Measurements from ENCODE around the gene ZNF778. TPM values are rescaled to one million over a fixed set of nuclear protein-coding genes. Genes with fewer than 3 reads are reported as not detected.

Gene ZNF778
- total RNA-seq, 1 experiment from 2014 or later: 16.4 TPM

DNA sequence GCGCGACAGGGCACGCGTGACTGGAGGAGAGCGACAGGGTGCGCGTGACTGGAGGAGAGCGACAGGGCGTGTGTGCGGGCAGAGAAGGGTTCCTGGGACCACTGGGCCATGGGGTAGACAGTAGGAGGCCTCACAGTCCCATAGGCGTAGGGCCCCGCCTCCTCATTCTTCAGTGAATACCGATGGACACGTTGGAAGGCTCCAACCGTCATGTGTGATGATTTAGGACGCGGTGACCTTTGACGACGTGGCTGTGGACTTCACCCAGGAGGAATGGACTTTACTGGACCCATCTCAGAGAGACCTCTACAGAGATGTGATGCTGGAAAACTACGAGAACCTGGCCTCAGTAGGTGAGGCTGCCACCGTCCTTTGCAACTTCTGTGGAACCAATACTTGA, 5.4 kb downstream of the ZNF778 start:
- H3K23ac ChIP-seq (ENCODE audit: insufficient read length, low read depth, low read length): no peak overlapping the region
- no peak for TF ChIP-seq CTCF (conservative IDR thresholded peaks at IDR 0.05)
- H3K23me2 ChIP-seq (ENCODE audit: insufficient read length, low read depth, low read length, poor library complexity, severe bottlenecking): peaks cover 2% of the 10 kb centered on the region
- H3K56ac ChIP-seq (ENCODE audit: insufficient read length, low read depth, low read length): no peak overlapping the region
- H3K9me3 Mint-ChIP-seq: peaks cover 4 to 9% of the 10 kb centered on the region in 2 experiments
- H3T11ph ChIP-seq (ENCODE audit: low read length): no peak overlapping the region
- H3K9me3 ChIP-seq (ENCODE audit: control insufficient read depth, low read depth, low read length): peaks cover 10% of the 10 kb centered on the region
- no peak overlapping the region for H2BK20ac ChIP-seq (ENCODE audit: low read depth, low read length, poor library complexity, severe bottlenecking)
- H2AFZ ChIP-seq (ENCODE audit: low read length): no peak overlapping the region
- H4K91ac ChIP-seq (ENCODE audit: insufficient read length, low read depth, low read length): no peak overlapping the region
- H2AK5ac ChIP-seq (ENCODE audit: insufficient read length, low read length): no peak overlapping the region
- no peak for DNase-seq
- no peak overlapping the region for H3K18ac ChIP-seq (ENCODE audit: insufficient read length, low read depth, low read length)
- no peak overlapping the region for H3K27ac Mint-ChIP-seq
- H3K79me2 ChIP-seq (ENCODE audit: insufficient read depth, low read length): no peaks in the 10 kb centered on the region
- H2BK5ac ChIP-seq (ENCODE audit: insufficient read length, low read length): no peak overlapping the region
- no peak overlapping the region for H2BK15ac ChIP-seq (ENCODE audit: low read depth, low read length)
- H3K14ac ChIP-seq (ENCODE audit: insufficient read depth, low read length): no peak overlapping the region
- H3K79me1 ChIP-seq (ENCODE audit: insufficient read depth, low read depth, low read length, poor library complexity, severe bottlenecking): no peaks in the 10 kb centered on the region
- H3K27ac ChIP-seq (ENCODE audit: insufficient read length, low read depth, low read length): no peak overlapping the region
- no peak overlapping the region for H2BK120ac ChIP-seq (ENCODE audit: low read depth, low read length, poor library complexity, severe bottlenecking)
- H2BK12ac ChIP-seq (ENCODE audit: insufficient read length, low read depth, low read length): no peak overlapping the region
- no peak overlapping the region for H3K4me3 Mint-ChIP-seq
- no peak overlapping the region for H4K8ac ChIP-seq (replicated peaks; ENCODE audit: insufficient read length, low read depth, low read length)
- H4K20me1 ChIP-seq (ENCODE audit: control insufficient read depth, insufficient read depth, insufficient read length): no peaks in the 10 kb centered on the region
- peaks cover 44 to 62% (median 54%) of the 10 kb centered on the region in 3 experiments for H3K36me3 Mint-ChIP-seq (ENCODE audit: insufficient read depth in 1 of 3, low read depth in 3 of 3)
- H3K4me1 ChIP-seq (ENCODE audit: insufficient read depth, low read length): no peaks in the 10 kb centered on the region
- H3K4me2 ChIP-seq (ENCODE audit: insufficient read depth, insufficient read length, low read length): no peak overlapping the region
- no peaks in the 10 kb centered on the region for H3K27me3 Mint-ChIP-seq (ENCODE audit: low read depth)
- H4K5ac ChIP-seq (ENCODE audit: insufficient read length, low read depth, low read length): no peak overlapping the region
- no CpG with 5 or more reads among the region's 21 CpGs for WGBS (ENCODE audit: extremely low coverage, insufficient read length, low lambda C conversion rate)
- no peaks in the 10 kb centered on the region for H3K27me3 ChIP-seq (ENCODE audit: insufficient read depth, low read length)
- no peak overlapping the region for H3K4ac ChIP-seq (ENCODE audit: low read depth, low read length)
- H3K4me1 Mint-ChIP-seq: peaks cover 0 to 5% of the 10 kb centered on the region in 2 experiments; a peak in 1 of 4 replicates
- H3K9ac ChIP-seq (ENCODE audit: extremely low read depth, insufficient read length, low read length): no peak overlapping the region
